HUES6 (cell line): Measurements from ENCODE around the gene AKR1B1.

Experiments
- H3K27ac ChIP-seq: 2 replicates; pipeline ENCODE4 v1.7.0; 2013; ENCODE audit warnings: low read depth, mild to moderate bottlenecking, low read length, inconsistent platforms
- H3K27me3 ChIP-seq: 2 replicates; pipeline ENCODE4 v1.6.1; 2013; ENCODE audit warnings: low read length; ENCODE audit not compliant: control insufficient read depth, insufficient read depth
- H3K36me3 ChIP-seq: 2 replicates; pipeline ENCODE4 v1.6.1; 2013; ENCODE audit warnings: low read length; ENCODE audit not compliant: control insufficient read depth, insufficient read depth
- H3K4me1 ChIP-seq: 2 replicates; pipeline ENCODE4 v1.6.1; 2013; ENCODE audit warnings: low read length; ENCODE audit not compliant: control insufficient read depth, insufficient read depth
- H3K4me3 ChIP-seq: 2 replicates; pipeline ENCODE4 v1.5.1; 2013; ENCODE audit warnings: low read depth, low read length
- H3K9ac ChIP-seq: one replicate; pipeline ENCODE4 v1.6.1; 2013; ENCODE audit warnings: mild to moderate bottlenecking, low read length
- H3K9me3 ChIP-seq: 2 replicates; pipeline ENCODE4 v1.6.1; 2013; ENCODE audit warnings: low read depth, low read length; ENCODE audit not compliant: control insufficient read depth, insufficient read depth

AKR1B1 gene

GRCh38 chr7:134482858-134483257 is 24.0 kb upstream of the AKR1B1 start:
- Histone ChIP-seq H3K4me3 (no peak overlapping the region), H3K4me1 (peaks cover 12% of the 10 kb centered on the region), H3K36me3 (no peaks in the 10 kb centered on the region), H3K27me3 (no peaks in the 10 kb centered on the region), H3K9me3 (no peaks in the 10 kb centered on the region), H3K9ac (no peak overlapping the region), H3K27ac (no peak overlapping the region)

- no peak overlapping the region for H3K9ac ChIP-seq
- peaks cover 12% of the 10 kb centered on the region for H3K4me1 ChIP-seq
- no peaks in the 10 kb centered on the region for H3K9me3 ChIP-seq
- no peaks in the 10 kb centered on the region for H3K36me3 ChIP-seq
- no peaks in the 10 kb centered on the region for H3K27me3 ChIP-seq
- H3K4me3 ChIP-seq = no peak overlapping the region
- no peak overlapping the region for H3K27ac ChIP-seq
Observed at GRCh38 chr7:134481167-134481566, 22.3 kb upstream of the AKR1B1 start.

GRCh38 chr7:134480730-134481129 is 21.8 kb upstream of the AKR1B1 start:
- H3K36me3 ChIP-seq = no peaks in the 10 kb centered on the region
- peak overlapping the region; percentile 27; the same call in 1 of the 2 replicates for H3K4me3 ChIP-seq
- peak overlapping the region; percentile 75; the same call in 1 of the 2 replicates for H3K27ac ChIP-seq
- peaks cover 12% of the 10 kb centered on the region for H3K4me1 ChIP-seq
- no peaks in the 10 kb centered on the region for H3K27me3 ChIP-seq
- no peaks in the 10 kb centered on the region for H3K9me3 ChIP-seq
- H3K9ac ChIP-seq = no peak overlapping the region

- Histone ChIP-seq H3K4me3 (no peak overlapping the region), H3K9ac (no peak overlapping the region), H3K4me1 (peaks cover 12% of the 10 kb centered on the region), H3K36me3 (no peaks in the 10 kb centered on the region), H3K9me3 (0 out of 2 replicates have a peak, but pooled peaks cover under 1% of the 10 kb centered on the region), H3K27me3 (no peaks in the 10 kb centered on the region), H3K27ac (peak overlapping the region; percentile 75; the same call in 1 of the 2 replicates)
Observed at GRCh38 chr7:134480202-134480601, 21.3 kb upstream of the AKR1B1 start.

- H3K4me1 ChIP-seq = peaks cover 12% of the 10 kb centered on the region
Observed at GRCh38 chr7:134478707-134479106, 19.8 kb upstream of the AKR1B1 start.

GRCh38 chr7:134477954-134478353 is 19.1 kb upstream of the AKR1B1 start:
- no peak overlapping the region for H3K27ac ChIP-seq
- 0 out of 2 replicates have a peak, but pooled peaks cover 4% of the 10 kb centered on the region for H3K9me3 ChIP-seq
- no peaks in the 10 kb centered on the region for H3K27me3 ChIP-seq
- no peak overlapping the region for H3K4me3 ChIP-seq
- H3K9ac ChIP-seq = no peak overlapping the region
- no peaks in the 10 kb centered on the region for H3K36me3 ChIP-seq
- H3K4me1 ChIP-seq = peaks cover 12% of the 10 kb centered on the region

More at GRCh38 chr7:134478707-134479106, 19.8 kb upstream of the AKR1B1 start:
- Histone ChIP-seq H3K27ac (no peak overlapping the region), H3K4me3 (no peak overlapping the region), H3K27me3 (no peaks in the 10 kb centered on the region), H3K36me3 (no peaks in the 10 kb centered on the region), H3K9me3 (0 out of 2 replicates have a peak, but pooled peaks cover 4% of the 10 kb centered on the region), H3K9ac (no peak overlapping the region)

GRCh38 chr7:134476044-134476443 is 17.1 kb upstream of the AKR1B1 start:
- Histone ChIP-seq H3K27ac (no peak overlapping the region), H3K4me1 (peaks cover 10% of the 10 kb centered on the region), H3K36me3 (no peaks in the 10 kb centered on the region), H3K9ac (no peak overlapping the region), H3K27me3 (no peaks in the 10 kb centered on the region), H3K4me3 (no peak overlapping the region), H3K9me3 (0 out of 2 replicates have a peak, but pooled peaks cover 4% of the 10 kb centered on the region)

GRCh38 chr7:134474828-134475227 is 15.9 kb upstream of the AKR1B1 start:
- H3K27ac ChIP-seq = no peak overlapping the region

GRCh38 chr7:134473861-134474291 is 15.0 kb upstream of the AKR1B1 start:
- Histone ChIP-seq H3K36me3 (no peaks in the 10 kb centered on the region), H3K9ac (no peak overlapping the region), H3K27me3 (no peaks in the 10 kb centered on the region), H3K27ac (no peak overlapping the region), H3K9me3 (0 out of 2 replicates have a peak, but pooled peaks cover 4% of the 10 kb centered on the region), H3K4me3 (no peak overlapping the region), H3K4me1 (no peaks in the 10 kb centered on the region)

More at GRCh38 chr7:134474828-134475227, 15.9 kb upstream of the AKR1B1 start:
- H3K9ac ChIP-seq = no peak overlapping the region
- H3K36me3 ChIP-seq = no peaks in the 10 kb centered on the region
- H3K4me3 ChIP-seq = no peak overlapping the region
- no peaks in the 10 kb centered on the region for H3K27me3 ChIP-seq
- 0 out of 2 replicates have a peak, but pooled peaks cover 4% of the 10 kb centered on the region for H3K9me3 ChIP-seq
- H3K4me1 ChIP-seq = no peaks in the 10 kb centered on the region; the same call in 1 of the 2 replicates

GRCh38 chr7:134472572-134473244 is 13.8 kb upstream of the AKR1B1 start:
- no peaks in the 10 kb centered on the region for H3K4me1 ChIP-seq
- H3K9ac ChIP-seq = no peak overlapping the region
- H3K27ac ChIP-seq = no peak overlapping the region
- no peaks in the 10 kb centered on the region for H3K36me3 ChIP-seq
- no peaks in the 10 kb centered on the region for H3K27me3 ChIP-seq
- H3K9me3 ChIP-seq = 0 out of 2 replicates have a peak, but pooled peaks cover 4% of the 10 kb centered on the region
- H3K4me3 ChIP-seq = no peak overlapping the region

- H3K4me3 ChIP-seq = no peak overlapping the region
- no peak overlapping the region for H3K9ac ChIP-seq
- H3K4me1 ChIP-seq = no peaks in the 10 kb centered on the region
- H3K36me3 ChIP-seq = no peaks in the 10 kb centered on the region
- no peak overlapping the region for H3K27ac ChIP-seq
- no peaks in the 10 kb centered on the region for H3K27me3 ChIP-seq
- 0 out of 2 replicates have a peak, but pooled peaks cover 4% of the 10 kb centered on the region for H3K9me3 ChIP-seq
Observed at GRCh38 chr7:134470864-134471263, 12.0 kb upstream of the AKR1B1 start.
